Measurements from ENCODE around the gene MOB1B. TPM values are rescaled to one million over a fixed set of nuclear protein-coding genes. Genes with fewer than 3 reads are reported as not detected.

MOB1B gene
- total RNA-seq, result 59.6 and 65.1 TPM in 2 replicates
- 12.9 TPM for polyA plus RNA-seq (2012)

GRCh38 chr4:70901984-70902576 is at the start of gene MOB1B:
TSS of gene MOB1B (plus strand) at chr4:70902369. CDS start at chr4:70902537, 168 bp downstream.
- peak; percentile 92 for DNase-seq (ENCODE audit: low read depth)

GRCh38 chr4:70855464-70855863 is 46.7 kb upstream of the MOB1B start:
- no peak for DNase-seq (ENCODE audit: low read depth)

- no peak for DNase-seq (ENCODE audit: low read depth)
Measured at GRCh38 chr4:70858454-70858853, 43.7 kb upstream of the MOB1B start.

GRCh38 chr4:70859066-70859465 is 43.1 kb upstream of the MOB1B start:
- DNase-seq (ENCODE audit: low read depth), result no peak

GRCh38 chr4:70863099-70863790 is 38.9 kb upstream of the MOB1B start:
- peak; percentile 25 for DNase-seq (ENCODE audit: low read depth)

- peak; percentile 11 for DNase-seq (ENCODE audit: low read depth)
Measured at GRCh38 chr4:70868778-70869177, 33.4 kb upstream of the MOB1B start.

- DNase-seq (ENCODE audit: low read depth), result no peak
Measured at GRCh38 chr4:70873216-70873615, 29.0 kb upstream of the MOB1B start.

- no peak for DNase-seq (ENCODE audit: low read depth)
Measured at GRCh38 chr4:70874268-70875156, 27.7 kb upstream of the MOB1B start.

- no peak for DNase-seq (ENCODE audit: low read depth)
Measured at GRCh38 chr4:70877556-70877955, 24.6 kb upstream of the MOB1B start.

GRCh38 chr4:70880739-70881138 is 21.4 kb upstream of the MOB1B start:
- DNase-seq (ENCODE audit: low read depth), result no peak

GRCh38 chr4:70885174-70885573 is 17.0 kb upstream of the MOB1B start:
- no peak for DNase-seq (ENCODE audit: low read depth)

- no peak for DNase-seq (ENCODE audit: low read depth)
Measured at GRCh38 chr4:70892086-70892769, 9.9 kb upstream of the MOB1B start.

- no peak for DNase-seq (ENCODE audit: low read depth)
Measured at GRCh38 chr4:70893790-70894189, 8.4 kb upstream of the MOB1B start.

GRCh38 chr4:70895405-70895804 is 6.8 kb upstream of the MOB1B start:
- DNase-seq (ENCODE audit: low read depth), result peak; percentile 96

GRCh38 chr4:70895811-70896491 is 6.2 kb upstream of the MOB1B start:
- DNase-seq (ENCODE audit: low read depth), result peak; percentile 87

- DNase-seq (ENCODE audit: low read depth), result peak; percentile 45
Measured at GRCh38 chr4:70898581-70898980, 3.6 kb upstream of the MOB1B start.

GRCh38 chr4:70901607-70901983 is 574 bp upstream of the MOB1B start:
- no peak for DNase-seq (ENCODE audit: low read depth)

GRCh38 chr4:70902577-70903290 is 565 bp downstream of the MOB1B start:
- peak; percentile 54 for DNase-seq (ENCODE audit: low read depth)

- no peak for DNase-seq (ENCODE audit: low read depth)
Measured at GRCh38 chr4:70903291-70903603, 1.1 kb downstream of the MOB1B start.

GRCh38 chr4:70908993-70909556 is 6.9 kb downstream of the MOB1B start:
- DNase-seq (ENCODE audit: low read depth), result no peak

Measured in myocyte (in vitro differentiated cells).